ENCODE measurements around the gene SRGAP2.
"Not testable (repeated sequence)": the region's sequence is repeated elsewhere in the genome, so short reads cannot be mapped to it uniquely, and the experiment has no call there.

The SRGAP2 gene

DNA sequence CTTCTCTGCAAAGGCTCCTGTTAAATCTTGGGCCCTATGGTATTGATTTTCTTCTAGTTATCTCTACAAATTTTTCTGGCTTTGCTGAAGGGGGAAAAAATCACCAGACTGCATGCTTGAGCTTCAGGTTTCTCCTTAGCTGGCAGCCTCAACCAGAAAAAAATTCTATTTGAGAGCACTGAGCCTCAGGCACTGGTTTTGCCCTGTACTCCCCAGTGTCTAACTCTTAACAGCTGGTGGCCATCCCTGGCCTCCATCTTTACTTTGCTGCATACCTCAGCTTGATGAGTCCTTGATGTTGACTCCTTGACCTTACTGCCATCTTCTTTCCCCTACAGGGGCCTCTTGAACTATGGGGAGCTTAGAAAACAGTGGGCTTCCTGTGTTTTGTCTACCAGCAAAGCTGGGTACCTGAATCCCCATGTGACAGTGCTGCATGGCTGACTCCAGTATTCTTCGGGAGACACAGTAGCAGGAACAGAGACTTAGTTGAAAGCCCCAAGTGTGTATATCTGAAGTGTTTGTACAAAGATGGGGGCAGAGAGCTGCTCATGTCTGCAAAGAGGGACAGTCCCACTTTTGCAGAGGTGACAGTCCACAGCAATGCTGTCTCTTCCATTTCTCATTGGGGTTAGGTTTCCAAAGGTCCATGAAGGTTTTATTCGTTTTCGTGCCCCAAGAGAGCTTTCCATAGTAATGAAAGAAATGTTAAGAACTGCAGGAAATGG lies 31.0 kb downstream of the SRGAP2 start:
- CTCF ChIA-PET; H3K27ac ChIP-seq; POLR2A ChIA-PET (ENCODE audit: low non-redundant PET); DNase-seq (ENCODE audit: low spot score): not testable (repeated sequence)

DNA sequence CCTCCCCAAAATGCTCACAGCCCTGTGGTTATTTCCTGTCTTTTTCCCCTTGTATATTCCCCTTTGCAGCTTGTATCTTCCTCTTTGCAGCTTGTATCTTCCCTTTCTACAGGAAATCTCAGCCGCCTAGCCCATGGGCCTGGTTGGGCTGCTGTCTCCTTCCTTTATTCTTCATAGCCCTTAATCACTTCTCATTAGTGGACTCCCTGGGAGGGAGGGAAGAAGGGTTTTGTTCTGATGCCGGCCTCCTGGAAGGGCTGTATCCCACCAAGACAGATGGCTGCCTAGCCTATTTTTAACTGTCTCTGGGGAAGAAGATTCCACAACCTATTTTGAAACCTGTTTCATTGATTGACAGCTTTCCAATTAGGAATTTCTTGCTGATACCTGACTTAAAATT lies 31.8 kb downstream of the SRGAP2 start:
- H3K27ac ChIP-seq; POLR2A ChIA-PET (ENCODE audit: low non-redundant PET); CTCF ChIA-PET; DNase-seq (ENCODE audit: low spot score): not testable (repeated sequence)

DNA sequence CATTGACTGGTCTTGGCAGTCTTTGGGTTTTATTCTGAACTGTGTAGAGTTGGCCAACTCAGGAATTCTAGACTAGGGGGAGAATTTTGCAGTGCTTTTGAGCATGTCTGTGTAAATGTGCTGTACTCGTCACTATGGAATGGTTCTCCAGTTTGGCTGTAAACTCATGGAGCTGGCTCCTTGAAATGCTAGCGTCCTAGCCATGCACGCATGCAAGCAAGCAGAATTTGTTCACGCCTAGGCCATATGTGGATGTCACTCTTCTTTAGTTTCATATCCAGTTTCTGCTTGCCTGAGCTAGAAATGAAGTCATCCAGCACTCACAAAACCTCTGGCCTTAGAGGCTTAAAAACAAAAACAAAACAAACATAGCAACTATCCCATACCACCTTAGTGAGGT lies 36.9 kb downstream of the SRGAP2 start:
- CTCF ChIA-PET; H3K27ac ChIP-seq; POLR2A ChIA-PET (ENCODE audit: low non-redundant PET); DNase-seq (ENCODE audit: low spot score): not testable (repeated sequence)

DNA sequence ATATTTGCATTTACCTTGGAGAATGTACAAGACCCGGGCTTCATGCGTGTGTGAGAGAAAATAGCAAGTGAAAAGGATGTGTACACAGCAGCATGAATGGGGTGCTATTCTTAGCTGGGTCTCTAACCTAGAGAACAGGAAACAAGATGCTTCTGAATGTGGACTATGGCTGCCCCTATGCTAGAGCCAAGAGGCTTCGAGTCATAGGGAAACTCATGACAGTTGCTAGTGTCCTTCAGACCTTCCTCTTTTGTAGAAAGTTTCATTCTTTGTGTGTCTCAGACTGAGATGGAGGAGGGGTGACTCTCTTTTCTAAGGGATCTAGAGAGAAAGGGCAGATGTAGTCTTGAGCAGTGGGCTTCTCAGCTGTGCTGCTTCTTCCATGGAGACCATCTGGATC lies 40.0 kb downstream of the SRGAP2 start:
- DNase-seq (ENCODE audit: low spot score); POLR2A ChIA-PET (ENCODE audit: low non-redundant PET); H3K27ac ChIP-seq; CTCF ChIA-PET: not testable (repeated sequence)

DNA sequence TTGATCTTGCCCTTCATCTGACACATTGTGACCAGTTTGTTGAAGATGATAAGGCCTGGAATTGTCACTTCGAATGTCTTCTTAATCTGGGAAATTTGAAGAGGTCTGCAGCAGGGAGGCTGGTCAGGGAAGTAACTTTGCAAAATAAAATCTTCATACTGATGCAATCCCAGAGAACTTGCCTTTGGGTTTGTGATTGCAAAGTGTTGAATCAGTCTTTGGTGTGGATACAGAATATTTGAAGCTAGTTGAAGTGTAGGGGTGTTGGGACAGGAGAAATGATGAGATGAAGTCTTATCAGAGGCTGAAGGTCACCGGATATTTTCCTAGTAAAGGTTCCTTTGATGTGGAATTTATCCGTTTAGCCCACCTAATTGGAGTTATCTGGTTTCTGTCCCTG lies 42.1 kb downstream of the SRGAP2 start:
- H3K27ac ChIP-seq; CTCF ChIA-PET; POLR2A ChIA-PET (ENCODE audit: low non-redundant PET); DNase-seq (ENCODE audit: low spot score): not testable (repeated sequence)

DNA sequence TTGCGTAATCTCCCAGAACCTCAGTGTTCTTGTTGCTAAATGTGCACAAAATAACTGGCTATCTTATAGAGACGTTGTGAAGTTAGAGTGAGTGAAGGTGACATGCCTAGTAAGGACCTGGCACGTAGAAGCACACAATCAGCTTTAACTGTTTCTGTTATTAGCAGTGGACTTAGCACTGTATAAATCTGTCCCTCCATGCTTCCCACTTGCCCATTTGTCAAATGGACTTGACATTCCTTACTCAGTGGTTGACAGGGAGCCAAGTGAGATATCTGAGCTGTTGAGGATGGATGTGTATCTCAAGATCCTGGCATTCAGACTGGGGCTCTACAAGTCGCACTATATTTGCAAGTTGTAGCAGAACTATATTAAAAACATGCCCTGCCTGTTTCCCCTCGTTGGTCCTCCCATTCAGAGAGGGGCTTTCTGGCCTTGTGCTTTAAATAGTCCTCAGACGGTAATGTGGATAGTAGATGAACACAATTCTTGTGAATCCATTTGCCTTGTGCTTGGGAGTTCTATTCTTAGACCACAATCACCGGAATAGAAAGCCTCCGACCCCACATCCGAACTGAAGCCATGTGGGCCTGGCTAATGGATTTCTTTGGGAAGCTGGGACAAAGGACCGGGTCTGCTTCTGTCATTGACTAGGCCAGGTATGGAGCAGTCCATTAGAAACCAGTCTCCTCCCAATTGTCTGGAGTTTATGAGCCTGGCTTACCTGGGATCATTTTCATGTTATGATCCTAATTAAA lies 43.0 kb downstream of the SRGAP2 start:
- CTCF ChIA-PET; DNase-seq (ENCODE audit: low spot score); H3K27ac ChIP-seq; POLR2A ChIA-PET (ENCODE audit: low non-redundant PET): not testable (repeated sequence)

DNA sequence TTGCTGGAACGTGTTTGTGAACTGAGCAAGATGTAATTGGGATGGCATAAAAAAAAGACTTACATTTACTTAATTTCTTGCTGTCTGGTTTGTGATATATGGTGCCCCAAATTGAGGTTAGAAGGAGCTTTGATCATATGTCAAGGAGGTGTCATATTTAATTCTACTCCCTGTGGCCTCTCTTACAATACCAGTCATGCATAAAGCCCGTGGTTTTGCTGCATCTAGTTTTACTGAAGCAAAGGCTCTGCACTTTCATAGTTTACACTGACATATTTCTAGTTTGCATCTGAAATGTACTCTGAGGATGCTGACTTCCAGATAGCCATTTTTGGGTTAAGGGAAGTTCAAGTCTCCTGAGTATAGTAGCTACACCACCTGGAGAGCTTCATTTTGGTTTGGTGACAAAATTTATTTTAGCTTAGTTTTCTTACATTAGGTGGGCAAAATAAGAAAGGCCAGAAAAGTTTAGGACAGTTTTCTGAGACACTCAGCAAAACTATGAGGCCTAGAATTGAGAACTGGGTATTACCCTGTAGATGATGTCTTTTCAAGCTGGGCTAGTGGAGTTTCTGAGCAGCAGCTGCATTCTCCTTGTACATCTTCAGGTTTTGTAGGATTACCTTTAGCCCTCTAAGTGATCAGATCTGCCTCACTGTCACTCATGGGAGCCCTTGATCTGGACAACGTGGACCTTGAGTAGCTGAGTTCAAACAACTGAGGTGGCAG lies 47.8 kb downstream of the SRGAP2 start:
- CTCF ChIA-PET = not testable (repeated sequence)

DNA sequence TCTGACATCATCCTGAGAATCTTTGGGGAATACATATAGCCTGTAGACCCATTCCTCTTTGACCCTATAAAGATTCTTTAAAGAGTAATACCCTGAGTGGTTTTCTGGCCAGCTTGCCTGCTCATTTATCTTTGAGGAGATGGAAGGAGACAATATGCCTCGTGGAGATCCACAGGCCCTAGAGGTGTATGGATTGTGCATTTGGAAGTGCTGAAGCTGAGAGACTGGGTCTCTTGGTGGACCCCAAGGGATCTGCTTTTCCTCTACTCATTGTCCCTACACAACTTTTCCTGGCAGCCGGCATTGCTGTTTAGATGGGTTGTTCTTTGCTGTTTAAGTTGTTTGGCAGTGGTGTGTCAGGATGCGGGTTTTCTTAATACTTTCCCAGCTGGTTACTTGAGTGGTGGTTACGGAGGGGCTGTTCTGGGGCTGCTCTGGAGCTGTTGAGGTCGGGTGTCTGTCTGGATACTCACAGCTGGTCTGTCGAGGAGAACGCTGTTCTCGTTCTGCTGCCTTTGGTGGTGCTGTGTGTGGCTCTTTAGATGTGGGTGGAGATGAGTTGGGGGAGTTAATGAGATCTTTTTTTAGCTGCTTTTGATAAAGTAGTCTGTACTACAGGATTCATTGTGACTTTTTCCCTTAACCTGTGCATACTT lies 49.5 kb downstream of the SRGAP2 start:
- H3K27ac ChIP-seq; CTCF ChIA-PET; DNase-seq (ENCODE audit: low spot score); POLR2A ChIA-PET (ENCODE audit: low non-redundant PET): not testable (repeated sequence)

More for the DNA sequence above, 47.8 kb downstream of the SRGAP2 start:
- H3K27ac ChIP-seq; DNase-seq (ENCODE audit: low spot score); POLR2A ChIA-PET (ENCODE audit: low non-redundant PET): not testable (repeated sequence)

Measured in RWPE1 (cell line).